ENCODE measurements around the gene MGLL. TPM values are rescaled to one million over a fixed set of nuclear protein-coding genes. Genes with fewer than 3 reads are reported as not detected.

The MGLL gene
- total and polyA plus RNA-seq, 9 of the 15 experiments (the other 6 are each of a cell fraction or from before 2014, with no cell fraction given) = 0.12 to 0.32 (median 0.18) TPM; not detected in 6

- TF ChIP-seq E2F8 (IDR thresholded peaks at IDR 0.05; ENCODE audit: low read depth, partially characterized antibody) (no peak), MNT (conservative IDR thresholded peaks at IDR 0.05) (no peak), PHB2 (IDR thresholded peaks at IDR 0.05; ENCODE audit: low read depth) (no peak)
Observed at GRCh38 chr3:127780536-127781400, 41.5 kb downstream of the MGLL start (continued).

- ATAC-seq (no peak), FAIRE-seq (no peak), DNase-seq (ENCODE audit: extremely low read depth in 1 of 4, low spot score in 3 of 4) (no peak)
- Histone ChIP-seq H2AFZ (ENCODE audit: low read depth, low read length) (no peak overlapping the region), H3K27ac (ENCODE audit: extremely low read depth, low read depth, low read length) (no peak overlapping the region), H3K4me2 (ENCODE audit: insufficient read depth, low read length) (no peak overlapping the region), H3K79me2 (ENCODE audit: control insufficient read depth, insufficient read depth, low read length) (no peaks in the 10 kb centered on the region), H3K27me3 (ENCODE audit: control insufficient read depth in 2 of 2, insufficient read depth in 2 of 2, low read length in 2 of 2) (peaks cover 6 to 47% of the 10 kb centered on the region in 2 experiments), H4K20me1 (replicated peaks; ENCODE audit: control insufficient read depth, insufficient read depth, low read length) (no peaks in the 10 kb centered on the region), H3K36me3 (ENCODE audit: control insufficient read depth, insufficient read depth, low read length) (no peaks in the 10 kb centered on the region), H3K4me1 (replicated peaks in 1 of 2; ENCODE audit: control insufficient read depth in 2 of 2, insufficient read depth in 2 of 2, low read length in 2 of 2) (no peaks in the 10 kb centered on the region), H3K9me3 (replicated peaks; ENCODE audit: control insufficient read depth, insufficient read depth, low read depth, low read length) (no peaks in the 10 kb centered on the region), H3K9me1 (ENCODE audit: control insufficient read depth, insufficient read depth, low read length) (no peaks in the 10 kb centered on the region), H3K4me3 (no peak overlapping the region), H3K9ac (ENCODE audit: insufficient read depth in 1 of 2, low read depth in 2 of 2, low read length in 2 of 2) (no peak overlapping the region)
- intact Hi-C loops (cut with micrococcal nuclease) (no loop called here), in situ Hi-C loops (cut with MboI) (no loop called here)
- POLR2A ChIA-PET = no interaction called here
- TF ChIP-seq NFE2 (IDR thresholded peaks at IDR 0.05; ENCODE audit: low read depth) (0 out of 2 replicates have a peak, but pooled peaks have one; percentile 8), BDP1 (IDR thresholded peaks at IDR 0.05; ENCODE audit: insufficient read depth, insufficient read length) (no peak), POU5F1 (IDR thresholded peaks at IDR 0.05; ENCODE audit: borderline replicate concordance, low read depth, low read length, partially characterized antibody) (no peak), ARHGAP35 (IDR thresholded peaks at IDR 0.05; ENCODE audit: partially characterized antibody) (no peak)
- no TSS peak for BruUV-seq (replicated peaks)
- CTCF ChIA-PET (ENCODE audit: low intra/inter-chr PET ratio) = no interaction called here
- WGBS (ENCODE audit: insufficient coverage, low coverage, missing lambda C conversion rate) = 5% methylated on average over 2 of the region's 3 CpGs
Observed at GRCh38 chr3:127779747-127780146, 42.6 kb downstream of the MGLL start.
